HG02870 (cell line): ENCODE measurements around the gene MYO10.

Source experiments
- ATAC-seq: cut with Tn5 transposase; IDR thresholded peaks from one replicate; pipeline ENCODE4 v1.9.1; 2021; ENCODE audit warnings: mild to moderate bottlenecking, moderate library complexity; ENCODE audit not compliant: unreplicated experiment

MYO10 gene

GRCh38 chr5:16826379-16827125 lies 109.5 kb downstream of the MYO10 start:
- no peak for ATAC-seq

DNA sequence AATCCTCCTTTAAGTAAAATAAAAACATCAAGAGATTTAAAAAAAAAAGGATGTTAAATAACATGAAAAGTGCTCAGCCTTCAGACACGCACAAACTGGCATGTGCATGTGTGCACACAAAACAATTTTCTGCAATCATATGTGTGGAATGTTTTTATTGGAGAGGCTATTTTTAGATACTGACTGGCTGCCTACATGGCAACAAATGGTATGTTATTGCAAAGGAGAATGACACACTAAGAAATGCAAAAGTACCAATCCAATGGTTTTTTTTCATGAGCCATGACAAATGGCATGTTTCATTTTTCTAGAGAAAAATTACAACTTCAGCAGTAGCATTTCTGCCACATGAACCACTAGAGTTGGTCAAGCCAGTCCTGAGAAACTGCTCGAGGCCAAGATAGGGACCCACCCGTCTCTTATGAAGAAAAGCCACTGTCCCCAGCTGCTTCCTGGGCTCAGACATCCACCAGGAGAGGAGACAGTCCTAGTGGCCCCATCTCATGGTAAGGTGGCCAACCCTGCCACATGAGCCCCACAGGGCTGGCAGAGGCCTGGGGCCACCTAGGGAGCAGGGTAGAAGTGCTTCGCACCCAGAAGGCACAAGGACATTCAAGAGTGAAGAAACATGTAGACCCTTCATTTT lies 116.4 kb downstream of the MYO10 start:
- no peak for ATAC-seq

- no peak for ATAC-seq
Measured at GRCh38 chr5:16815432-16815831, 120.7 kb downstream of the MYO10 start.

DNA sequence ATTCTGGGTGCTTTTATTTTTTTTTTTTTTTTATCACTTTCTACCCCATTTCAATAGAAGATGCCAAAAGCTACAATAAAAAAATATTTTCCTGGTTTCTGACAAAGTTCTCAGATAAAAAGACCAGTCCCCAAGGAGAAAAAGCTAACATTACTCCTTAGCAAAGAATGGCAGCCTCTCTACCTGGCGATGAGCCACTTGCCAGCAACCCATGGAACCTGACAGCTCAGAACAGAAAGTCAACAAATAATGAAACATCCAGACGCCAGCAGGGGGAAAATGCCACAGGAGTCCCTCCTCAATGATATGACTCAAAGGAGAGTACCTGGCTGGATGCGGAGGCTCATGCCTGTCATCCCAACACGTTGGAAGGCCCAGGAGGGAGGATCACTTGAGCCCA lies 123.2 kb downstream of the MYO10 start:
- ATAC-seq, result no peak

GRCh38 chr5:16812448-16812847 lies 123.6 kb downstream of the MYO10 start:
- ATAC-seq, result no peak

DNA sequence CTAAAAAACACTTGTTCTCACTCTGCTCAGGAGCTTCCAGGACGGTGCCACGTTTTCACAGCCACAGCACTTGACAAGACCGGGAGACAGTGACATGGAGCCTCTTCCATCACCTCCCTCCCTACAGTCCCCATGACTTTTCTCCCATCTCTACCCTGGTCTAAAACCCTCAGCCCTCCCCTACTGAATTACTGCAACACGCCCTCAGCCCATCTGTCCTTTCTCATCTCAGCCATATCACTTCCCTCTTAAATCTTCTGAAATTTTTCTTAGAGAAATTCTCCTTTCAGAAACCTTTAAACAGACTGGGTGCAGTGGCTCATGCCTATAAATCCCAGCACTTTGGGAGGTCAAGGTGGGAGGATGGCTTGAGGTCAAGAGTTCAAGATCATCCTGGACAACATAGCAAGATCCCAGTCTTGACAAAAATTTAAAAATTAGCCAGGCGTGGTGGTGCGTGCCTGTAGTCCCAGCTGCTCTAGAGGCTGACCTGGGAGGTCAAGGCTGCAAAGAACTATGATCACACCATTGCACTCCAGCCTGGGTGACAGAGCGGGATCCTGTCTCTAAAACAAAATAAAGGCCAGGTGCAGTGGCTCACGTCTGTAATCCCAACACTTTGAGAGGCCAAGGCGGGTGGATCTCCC lies 125.8 kb downstream of the MYO10 start:
- ATAC-seq, result no peak

DNA sequence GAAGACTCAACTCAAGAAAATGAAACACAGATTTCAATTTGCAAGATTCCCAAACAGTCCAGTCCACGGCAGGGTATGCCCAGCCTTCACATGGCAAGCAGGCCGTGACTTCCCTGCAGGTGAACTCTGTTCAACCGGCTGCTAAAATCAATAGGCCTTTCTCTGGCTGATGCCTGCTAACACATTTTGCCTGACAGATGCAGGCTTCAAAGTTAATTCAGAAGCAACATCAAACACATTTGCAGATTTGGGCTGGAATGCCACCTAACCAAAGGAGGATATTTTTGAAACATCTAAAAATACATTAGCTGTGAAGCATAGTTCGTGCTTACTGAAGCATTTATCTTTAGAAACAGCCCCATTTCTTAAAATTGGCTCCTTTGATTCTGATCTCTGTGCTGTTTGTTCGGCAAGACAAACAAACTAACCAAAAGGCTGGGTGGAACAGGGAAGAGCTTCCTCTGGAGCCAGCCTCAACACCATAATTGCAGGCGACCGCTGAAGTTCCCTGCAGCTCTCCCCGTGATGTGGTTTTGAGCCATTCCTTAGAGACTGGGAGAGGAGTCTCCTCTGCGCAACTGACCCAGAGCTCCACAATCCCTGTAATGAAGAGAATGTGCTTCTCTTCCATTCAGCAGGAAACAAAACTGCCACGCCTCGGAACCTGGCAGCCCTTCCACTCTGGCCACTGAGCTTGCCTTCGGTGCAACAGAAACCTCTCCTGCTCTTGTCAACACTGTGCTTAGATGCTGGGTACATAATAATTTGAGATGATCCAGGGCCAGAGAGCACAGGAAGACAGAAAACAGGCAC lies 126.5 kb downstream of the MYO10 start:
- ATAC-seq, result no peak

GRCh38 chr5:16809010-16809394 lies 127.1 kb downstream of the MYO10 start:
- ATAC-seq, result no peak

- no peak for ATAC-seq
Measured at GRCh38 chr5:16808021-16808420, 128.1 kb downstream of the MYO10 start.

- ATAC-seq, result no peak
Measured at GRCh38 chr5:16807547-16807864, 128.6 kb downstream of the MYO10 start.

DNA sequence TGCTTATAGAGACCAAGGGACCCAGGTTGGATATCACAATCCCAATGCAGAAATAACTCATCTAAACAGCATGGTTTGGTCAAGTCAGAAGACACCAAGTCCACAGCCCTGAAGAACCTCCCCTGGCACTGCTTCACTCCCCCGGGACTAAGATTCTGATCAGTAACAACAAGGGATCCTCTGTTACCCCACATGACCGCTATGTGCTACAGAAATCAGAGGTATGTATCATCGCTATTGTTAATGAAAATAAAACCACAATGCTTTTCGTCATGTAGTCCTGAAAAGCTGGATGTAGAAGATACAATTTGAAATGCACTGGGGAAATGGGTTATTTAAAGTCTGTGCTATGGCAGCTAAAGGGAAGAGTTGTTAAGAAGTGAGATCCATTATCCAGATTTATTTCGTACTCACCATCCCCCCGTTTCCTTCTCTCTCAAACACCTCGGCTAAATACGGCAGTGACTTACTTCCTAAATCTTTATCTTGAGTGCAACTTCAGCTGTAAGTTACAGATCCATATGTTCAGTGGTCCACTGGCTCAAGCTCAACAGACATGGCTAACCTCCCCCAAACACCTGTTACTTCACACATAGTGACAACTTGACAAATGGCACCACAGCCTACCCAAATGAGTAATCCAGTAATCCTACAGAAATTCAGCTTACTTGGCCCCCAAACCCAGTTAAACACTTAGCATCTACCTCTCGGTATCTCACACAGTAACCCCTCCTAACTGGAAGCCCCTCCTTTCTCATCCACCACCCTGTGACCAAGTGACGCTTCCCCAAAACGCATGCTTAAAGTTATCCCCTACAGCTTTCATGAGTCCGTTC lies 129.2 kb downstream of the MYO10 start:
- ATAC-seq, result no peak

- ATAC-seq, result no peak
Measured at GRCh38 chr5:16805486-16805885, 130.6 kb downstream of the MYO10 start.

- no peak for ATAC-seq
Measured at GRCh38 chr5:16803831-16804230, 132.3 kb downstream of the MYO10 start.

GRCh38 chr5:16800477-16800876 lies 135.6 kb downstream of the MYO10 start:
- no peak for ATAC-seq

DNA sequence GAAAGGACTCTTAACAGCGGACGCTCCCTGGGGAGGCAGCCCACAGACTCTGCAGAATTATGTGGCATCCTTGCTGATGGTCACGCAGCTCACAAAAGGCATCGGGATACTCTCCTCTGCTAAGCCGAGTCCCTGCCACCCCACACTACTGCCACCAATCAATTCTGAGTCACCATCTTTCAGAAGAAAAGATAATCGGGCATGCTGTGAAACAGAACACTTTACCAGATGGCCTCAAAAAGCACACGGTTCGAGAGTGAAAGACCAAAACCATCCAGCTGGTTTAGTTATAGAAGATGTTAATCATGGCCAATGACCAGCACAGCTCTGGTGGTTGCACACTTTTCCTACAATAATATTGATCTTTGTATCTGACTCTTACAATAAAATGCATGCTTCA lies 136.3 kb downstream of the MYO10 start:
- no peak for ATAC-seq

- no peak for ATAC-seq
Measured at GRCh38 chr5:16797951-16798350, 138.1 kb downstream of the MYO10 start.

DNA sequence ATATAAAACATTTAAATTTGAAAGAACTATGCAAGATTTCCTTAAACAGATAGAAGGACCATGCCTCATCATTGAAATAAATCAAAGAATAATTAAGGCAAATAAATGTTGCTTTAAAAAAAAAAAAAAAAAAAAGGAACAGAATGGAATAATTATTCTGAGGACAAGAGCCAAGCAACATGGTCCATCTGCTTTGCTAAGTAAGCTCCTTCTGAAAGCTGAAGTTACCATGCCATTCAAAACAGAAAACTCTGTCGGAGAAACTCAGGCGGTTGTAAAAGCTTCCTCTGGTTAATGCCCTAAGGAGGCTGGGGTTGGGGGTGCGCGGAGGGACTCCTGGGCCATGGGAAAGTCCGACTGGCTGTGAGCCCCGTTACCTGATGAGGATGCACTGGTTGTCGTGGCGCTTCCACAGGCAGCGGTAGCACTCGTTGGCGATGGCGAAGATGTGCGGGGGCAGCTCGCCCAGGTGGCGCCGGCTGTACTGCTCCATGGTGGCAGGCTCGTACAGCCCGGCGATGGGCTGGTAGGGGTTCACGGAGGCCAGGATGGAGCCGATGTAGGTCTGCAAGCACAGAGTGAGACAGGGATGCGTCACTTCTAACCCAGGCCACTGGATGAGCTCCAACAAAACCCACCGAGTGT lies 141.7 kb downstream of the MYO10 start:
- no peak for ATAC-seq

DNA sequence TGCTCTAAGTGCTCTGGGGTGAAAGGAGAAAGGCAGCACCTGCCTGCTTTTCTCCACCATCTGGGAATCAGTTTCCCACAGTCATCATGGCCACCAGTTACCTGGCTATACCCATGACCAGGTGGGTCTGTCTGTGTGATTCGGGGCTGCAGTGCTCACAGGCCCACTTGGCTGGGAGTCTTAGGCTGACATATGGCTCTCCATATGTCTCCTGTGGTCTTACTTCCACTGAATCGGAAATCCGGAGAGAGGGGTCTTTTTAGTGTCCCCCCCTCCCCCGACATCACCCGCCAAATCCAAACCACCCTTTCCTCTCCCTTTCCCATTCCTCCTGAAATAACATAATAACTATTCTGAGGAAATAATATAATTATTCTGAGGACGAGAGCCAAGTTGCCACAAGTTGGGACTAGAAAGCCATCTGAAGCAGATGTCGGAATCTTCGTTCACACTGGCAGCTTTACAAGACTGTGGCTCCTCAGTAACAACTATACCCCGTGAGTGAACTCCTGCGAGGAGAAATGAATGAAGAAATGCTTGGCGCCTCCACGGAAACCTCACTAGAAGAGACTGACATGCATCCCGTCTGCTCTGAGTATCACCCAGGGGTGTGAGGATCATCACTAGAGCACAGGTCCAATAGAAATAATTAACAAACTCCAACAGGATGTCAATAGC lies 143.4 kb downstream of the MYO10 start:
- no peak for ATAC-seq

GRCh38 chr5:16791904-16792597 lies 144.0 kb downstream of the MYO10 start:
- ATAC-seq, result no peak
